IMR-90 (cell line): ENCODE measurements around the gene CFAP43. TPM values are rescaled to one million over a fixed set of nuclear protein-coding genes. Genes with fewer than 3 reads are reported as not detected.

Source experiments
- ATAC-seq: fragments of 200-7000 bp; cut with Tn5 transposase; 2 replicates; pipeline ENCODE4 v1.9.1; 2020; ENCODE audit warnings: low read depth, mild to moderate bottlenecking, moderate library complexity
- BruUV-seq: library from RNA; stranded (reverse); fragments of 400-500 nt; replicated peaks from 2 replicates; lab custom pipeline; 2021; lab: Mats Ljungman, UMichigan
- CTCF ChIA-PET: fragments of 300-600 bp; formaldehyde crosslinking; extraction: SDS; loops from one replicate; lab custom pipeline; 2021; ENCODE audit warnings: antibody characterized with exemption; lab: Yijun Ruan, JAX
- POLR2A ChIA-PET: fragments of 300-600 bp; sonication (Branson Sonifier 250); formaldehyde crosslinking; loops from one replicate; lab custom pipeline; 2022; ENCODE audit warnings: antibody characterized with exemption; ENCODE audit not compliant: unreplicated experiment; lab: Charles Lee
- DNase-seq: peaks from one replicate; pipeline ENCODE4 v3.0.0; 2013
- H2AFZ ChIP-seq: replicated peaks from 2 replicates; pipeline ENCODE3; 2013; ENCODE audit warnings: low read length, mild to moderate bottlenecking; ENCODE audit not compliant: poor library complexity
- H2AK5ac ChIP-seq: 2 replicates; pipeline ENCODE4 v1.6.1; 2013; ENCODE audit warnings: low read depth, low read length, inconsistent platforms
- H2AK9ac ChIP-seq: replicated peaks from 2 replicates; pipeline ENCODE3; 2013; ENCODE audit warnings: mild to moderate bottlenecking, low read depth, low read length, moderate library complexity; ENCODE audit not compliant: poor library complexity
- H2BK120ac ChIP-seq: 2 replicates; pipeline ENCODE4 v1.6.1; 2013; ENCODE audit warnings: low read depth, low read length, inconsistent platforms
- H2BK15ac ChIP-seq: 3 replicates; pipeline ENCODE4 v1.6.1; 2013; ENCODE audit warnings: low read depth, low read length, inconsistent platforms
- H2BK20ac ChIP-seq: 2 replicates; pipeline ENCODE4 v1.6.1; 2013; ENCODE audit warnings: low read depth, mild to moderate bottlenecking, inconsistent platforms, low read length, moderate library complexity
- H2BK5ac ChIP-seq: 2 replicates; pipeline ENCODE4 v1.6.1; 2013; ENCODE audit warnings: mild to moderate bottlenecking, low read depth, low read length, inconsistent platforms; ENCODE audit not compliant: poor library complexity, severe bottlenecking
- H3K14ac ChIP-seq: replicated peaks from 2 replicates; pipeline ENCODE4 v1.6.1; 2013; ENCODE audit warnings: low read depth, low read length, inconsistent platforms
- H3K18ac ChIP-seq: 2 replicates; pipeline ENCODE4 v1.6.1; 2013; ENCODE audit warnings: low read depth, low read length, control low read depth
- H3K23ac ChIP-seq: 2 replicates; pipeline ENCODE4 v1.6.1; 2013; ENCODE audit warnings: low read depth, low read length, inconsistent platforms
- H3K27ac ChIP-seq: 2 replicates; pipeline ENCODE4 v1.5.1; 2013; ENCODE audit warnings: mild to moderate bottlenecking, control low read depth, low read length; ENCODE audit not compliant: insufficient read depth
- H3K27me3 ChIP-seq: 2 replicates; pipeline ENCODE4 v1.6.1; 2013; ENCODE audit warnings: low read length; ENCODE audit not compliant: control insufficient read depth, insufficient read depth
- H3K36me3 ChIP-seq: 2 replicates; pipeline ENCODE4 v1.6.1; 2013; ENCODE audit warnings: low read length, mixed read lengths; ENCODE audit not compliant: control insufficient read depth, insufficient read depth
- H3K4ac ChIP-seq: 2 replicates; pipeline ENCODE4 v1.6.1; 2013; ENCODE audit warnings: low read depth, low read length, inconsistent platforms
- H3K4me1 ChIP-seq: 2 replicates; pipeline ENCODE4 v1.6.1; 2013; ENCODE audit warnings: low read length, mixed read lengths; ENCODE audit not compliant: control insufficient read depth, insufficient read depth
- H3K4me2 ChIP-seq: 2 replicates; pipeline ENCODE4 v1.6.1; 2013; ENCODE audit warnings: low read depth, mild to moderate bottlenecking, control low read depth, low read length, moderate library complexity
- H3K4me3 ChIP-seq: 2 replicates; pipeline ENCODE4 v1.5.1; 2013; ENCODE audit warnings: low read depth, mild to moderate bottlenecking, control low read depth, low read length, moderate library complexity; ENCODE audit not compliant: insufficient read depth
- H3K56ac ChIP-seq: 2 replicates; pipeline ENCODE4 v1.6.1; 2013; ENCODE audit warnings: low read length, inconsistent platforms; ENCODE audit not compliant: insufficient read depth; ENCODE audit errors: extremely low read depth
- H3K79me1 ChIP-seq, 2 experiments: 2 replicates each; pipeline ENCODE4 v1.6.1; 2013; ENCODE audit warnings: low read length in 2 of 2, inconsistent platforms in 1 of 2, low read depth in 1 of 2
- H3K9ac ChIP-seq: 2 replicates; pipeline ENCODE4 v1.6.1; 2013; ENCODE audit warnings: low read depth, low read length, control low read depth
- H3K9me1 ChIP-seq: 2 replicates; pipeline ENCODE4 v1.6.1; 2013; ENCODE audit warnings: low read length, inconsistent platforms; ENCODE audit not compliant: insufficient read depth
- H3K9me3 ChIP-seq: 2 replicates; pipeline ENCODE4 v1.6.1; 2013; ENCODE audit warnings: low read length; ENCODE audit not compliant: control insufficient read depth, insufficient read depth
- H4K20me1 ChIP-seq: 2 replicates; pipeline ENCODE4 v1.6.1; 2013; ENCODE audit warnings: low read length, inconsistent platforms; ENCODE audit not compliant: insufficient read depth
- H4K5ac ChIP-seq: 2 replicates; pipeline ENCODE4 v1.6.1; 2013; ENCODE audit warnings: mild to moderate bottlenecking, low read depth, low read length, control low read depth
- H4K8ac ChIP-seq, 2 experiments: 2 replicates each; pipeline ENCODE4 v1.6.1; 2013; ENCODE audit warnings: low read depth in 2 of 2, low read length in 2 of 2, control low read depth in 1 of 2, inconsistent platforms in 1 of 2
- H4K91ac ChIP-seq: 2 replicates; pipeline ENCODE4 v1.6.1; 2013; ENCODE audit warnings: low read depth, low read length, inconsistent platforms; ENCODE audit not compliant: insufficient read depth
- CEBPB ChIP-seq: IDR thresholded peaks from 2 replicates; pipeline ENCODE4 v1.6.1; 2012; ENCODE audit warnings: low read depth, low read length, improper control_type of control experiment
- CTCF ChIP-seq: conservative IDR thresholded peaks from 2 replicates; pipeline ENCODE4 v1.5.1; 2012; ENCODE audit warnings: mild to moderate bottlenecking, low read depth, low read length, improper control_type of control experiment
- MXI1 ChIP-seq: IDR thresholded peaks from 2 replicates; pipeline ENCODE4 v1.6.1; 2012; ENCODE audit warnings: low read depth, mild to moderate bottlenecking, low read length, moderate library complexity, borderline replicate concordance
- SMC3 ChIP-seq: fragments of 150-350 bp; IDR thresholded peaks from 2 replicates; pipeline ENCODE4 v1.6.1; 2016; ENCODE audit warnings: low read depth, mild to moderate bottlenecking, antibody characterized with exemption, low read length, moderate library complexity
- WGBS, 2 experiments: methylation state at CpG; one replicate each; pipeline versions ENCODE4 v1.1.5 to v1.1.7; 2013; ENCODE audit warnings: missing lambda C conversion rate in 2 of 2; ENCODE audit not compliant: insufficient read length in 1 of 2; ENCODE audit errors: extremely low coverage in 2 of 2; 5-methylcytosine and 5-hydroxymethylcytosine counted together
- dilution Hi-C: fragments of 300-500 bp; cut with HindIII; formaldehyde crosslinking; loops from one replicate; pipeline ENCODE4 v1.14.3; 2018; ENCODE audit warnings: low sequenced_read_pairs; ENCODE audit not compliant: unreplicated experiment
- in situ Hi-C: fragments of 300-500 bp; cut with MboI; formaldehyde crosslinking; loops from 3 replicates; pipeline ENCODE4 v1.14.3; 2019; ENCODE audit warnings: low sequenced_read_pairs, inconsistent platforms, mixed read lengths
- intact Hi-C: fragments of 100-400 bp; cut with micrococcal nuclease; formaldehyde crosslinking; loops from 2 replicates; pipeline ENCODE4 v1.10.0; 2022
- polyA plus RNA-seq, 3 experiments: library from polyadenylated mRNA; depleted of rRNA; stranded (reverse); fragments of >200 nt; gene quantifications; 2 replicates each; pipeline ENCODE4 v1.2.3, GENCODE V29; 2012; ENCODE audit warnings: low replicate concordance in 1 of 3
- total RNA-seq: library from RNA; depleted of rRNA; stranded (reverse); fragments of >200 nt; gene quantifications from 2 replicates; pipeline ENCODE4 v1.2.3, GENCODE V29; 2012

The CFAP43 gene
- total and polyA plus RNA-seq, 2 of the 4 experiments (the other 2 are of a cell fraction) = under 0.01 to 0.05 TPM

GRCh38 chr10:104104418-104104817, 127.7 kb downstream of the CFAP43 start:
- Histone ChIP-seq H3K23ac (no peak overlapping the region), H4K5ac (no peak overlapping the region), H3K4me1 (peaks cover 2% of the 10 kb centered on the region; the same call in 1 of the 2 replicates), H2BK5ac (no peak overlapping the region), H3K4me3 (no peak overlapping the region), H3K9me3 (no peaks in the 10 kb centered on the region), H3K79me1 (no peaks in the 10 kb centered on the region), H2BK120ac (no peak overlapping the region), H4K20me1 (no peaks in the 10 kb centered on the region), H3K27ac (no peak overlapping the region), H2AK9ac (no peak overlapping the region), H4K91ac (no peak overlapping the region), H3K56ac (no peak overlapping the region), H3K9ac (no peak overlapping the region), H3K27me3 (no peaks in the 10 kb centered on the region), H2AFZ (no peak overlapping the region), H3K36me3 (no peaks in the 10 kb centered on the region), H3K14ac (no peak overlapping the region), H2BK15ac (no peak overlapping the region), H2AK5ac (no peak overlapping the region), H3K9me1 (no peaks in the 10 kb centered on the region), H3K4ac (no peak overlapping the region), H3K18ac (no peak overlapping the region), H3K4me2 (no peak overlapping the region), H2BK20ac (no peak overlapping the region), H4K8ac (no peak overlapping the region)
- in situ Hi-C loops (no loop called here), intact Hi-C loops (no loop called here), dilution Hi-C loops (no loop called here)
- ATAC-seq = no peak
- no peak for DNase-seq
- POLR2A ChIA-PET = no interaction called here
- TF ChIP-seq CEBPB (no peak), SMC3 (no peak), MXI1 (no peak), CTCF (no peak)
- no CpG with 5 or more reads among the region's 1 CpG for WGBS, 2 experiments
- CTCF ChIA-PET = no interaction called here
- BruUV-seq = no TSS peak
